B cell (primary cell): Measurements from ENCODE around the gene HES2. TPM values are rescaled to one million over a fixed set of nuclear protein-coding genes. Genes with fewer than 3 reads are reported as not detected.

Source experiments
- ATAC-seq: fragments of 200-7000 bp; cut with Tn5 transposase; one replicate; pipeline ENCODE4 v1.10.0; 2021; ENCODE audit warnings: low read depth, mild to moderate bottlenecking, moderate number of reproducible peaks, moderate library complexity
- CTCF ChIA-PET: fragments of 350-600 bp; sonication (Branson Sonifier 250); formaldehyde crosslinking; loops from one replicate; lab custom pipeline; 2021; ENCODE audit warnings: antibody characterized with exemption, inconsistent platforms; lab: Charles Lee
- POLR2A ChIA-PET: fragments of 350-600 bp; sonication (Branson Sonifier 250); formaldehyde crosslinking; loops from one replicate; lab custom pipeline; 2021; ENCODE audit warnings: antibody characterized with exemption; lab: Charles Lee
- DNase-seq: peaks from one replicate; pipeline ENCODE4 v3.0.0; 2013
- H2AFZ ChIP-seq: 2 replicates; pipeline ENCODE4 v1.6.1; 2012; ENCODE audit warnings: mild to moderate bottlenecking, low read depth, low read length; ENCODE audit not compliant: insufficient read depth, poor library complexity, severe bottlenecking
- H3K27ac ChIP-seq, 2 donors: 1 replicate in 1 of 2; 2 replicates in 1 of 2; pipeline ENCODE4 v1.5.1; 2012 to 2013; ENCODE audit warnings: low read length in 2 of 2, mild to moderate bottlenecking in 2 of 2, moderate library complexity in 1 of 2
- H3K27me3 ChIP-seq, 4 experiments: fragments of 200-600 bp in 1 of 4; sonication (generic) in 1 of 4; replicated peaks in 1 of 4; 1 replicate in 2 of 4; 2 replicates in 2 of 4; pipeline versions ENCODE4 v1.6.1 to v1.7.0; 2013 to 2016; ENCODE audit warnings: low read length in 3 of 4, mild to moderate bottlenecking in 2 of 4, mixed read lengths in 1 of 4, moderate library complexity in 1 of 4; ENCODE audit not compliant: insufficient read depth in 4 of 4, control insufficient read depth in 3 of 4; ENCODE audit errors: control extremely low read depth in 1 of 4
- H3K36me3 ChIP-seq, 2 experiments: replicated peaks in 1 of 2; 1 replicate in 1 of 2; 2 replicates in 1 of 2; pipeline versions ENCODE4 v1.6.1 to v1.7.1; 2013; ENCODE audit warnings: low read length in 1 of 2; ENCODE audit not compliant: insufficient read depth in 2 of 2, control insufficient read depth in 1 of 2; ENCODE audit errors: control extremely low read depth in 1 of 2, extremely low read depth in 1 of 2
- H3K4me1 ChIP-seq, 2 donors: fragments of 200-600 bp in 1 of 2; sonication (generic) in 1 of 2; 1 replicate in 1 of 2; 2 replicates in 1 of 2; pipeline versions ENCODE4 v1.5.1 to v1.6.1; 2013 to 2017; ENCODE audit warnings: low read length in 2 of 2; ENCODE audit not compliant: control insufficient read depth in 2 of 2, insufficient read depth in 2 of 2
- H3K4me2 ChIP-seq: replicated peaks from 2 replicates; pipeline ENCODE3; 2012; ENCODE audit warnings: mild to moderate bottlenecking, low read depth, low read length; ENCODE audit not compliant: poor library complexity, severe bottlenecking
- H3K4me3 ChIP-seq, 5 experiments: fragments of 200-600 bp in 1 of 5; sonication (generic) in 1 of 5; 1 replicate in 3 of 5; 2 replicates in 2 of 5; pipeline versions ENCODE4 v1.5.1 to v1.7.0; 2011 to 2016; ENCODE audit warnings: low read length in 4 of 5, mild to moderate bottlenecking in 4 of 5, low read depth in 2 of 5, control low read depth in 1 of 5, moderate library complexity in 1 of 5; ENCODE audit not compliant: insufficient read depth in 1 of 5; ENCODE audit errors: control extremely low read depth in 1 of 5, extremely low read depth in 1 of 5
- H3K79me2 ChIP-seq: fragments of 200-600 bp; sonication (generic); one replicate; pipeline ENCODE4 v1.6.0; 2016; ENCODE audit warnings: low read length; ENCODE audit not compliant: control insufficient read depth, insufficient read depth
- H3K9ac ChIP-seq: fragments of 200-600 bp; sonication (generic); 2 replicates; pipeline ENCODE4 v1.6.1; 2017; ENCODE audit warnings: mild to moderate bottlenecking, low read length, moderate library complexity
- H3K9me3 ChIP-seq, 3 donors: one replicate each; pipeline versions ENCODE4 v1.6.1 to v1.7.1; 2013; ENCODE audit warnings: low read length in 2 of 3; ENCODE audit not compliant: control insufficient read depth in 2 of 3, insufficient read depth in 1 of 3; ENCODE audit errors: control extremely low read depth in 1 of 3
- H4K20me1 ChIP-seq: 2 replicates; pipeline ENCODE4 v1.6.0; 2012; ENCODE audit warnings: mild to moderate bottlenecking, low read length; ENCODE audit not compliant: insufficient read depth, control insufficient read depth, poor library complexity, severe bottlenecking
- H3K27ac Mint-ChIP-seq: one replicate; pipeline ENCODE4 v1.8.0; 2021; ENCODE audit warnings: mixed read lengths
- H3K27me3 Mint-ChIP-seq: one replicate; pipeline ENCODE4 v1.8.0; 2021; ENCODE audit warnings: mixed read lengths
- H3K4me1 Mint-ChIP-seq: one replicate; pipeline ENCODE4 v1.8.0; 2021; ENCODE audit warnings: mixed read lengths
- H3K4me3 Mint-ChIP-seq: one replicate; pipeline ENCODE4 v1.8.0; 2021; ENCODE audit warnings: mixed read lengths
- H3K9me3 Mint-ChIP-seq: one replicate; pipeline ENCODE4 v1.8.0; 2022; ENCODE audit warnings: mixed read lengths; ENCODE audit not compliant: insufficient read depth
- CTCF ChIP-seq: fragments of 200-600 bp; IDR thresholded peaks from one replicate; pipeline ENCODE4 v1.8.0; 2022; ENCODE audit warnings: antibody characterized with exemption, mild to moderate bottlenecking
- EZH2 ChIP-seq: IDR thresholded peaks from 2 replicates; pipeline ENCODE4 v1.6.1; 2012; ENCODE audit warnings: borderline replicate concordance, low read depth, mild to moderate bottlenecking, moderate library complexity, low read length; ENCODE audit not compliant: insufficient read depth, poor library complexity, severe bottlenecking
- WGBS: methylation state at CpG from one replicate; pipeline ENCODE4 v1.1.5; 2013; ENCODE audit warnings: missing lambda C conversion rate; ENCODE audit not compliant: insufficient coverage; 5-methylcytosine and 5-hydroxymethylcytosine counted together
- intact Hi-C: fragments of 100-400 bp; cut with micrococcal nuclease; formaldehyde crosslinking; loops from one replicate; pipeline ENCODE4 v1.10.0; 2022
- polyA plus RNA-seq: library from polyadenylated mRNA; depleted of rRNA; stranded (reverse); fragments of >200 nt; gene quantifications from 2 replicates; pipeline ENCODE4 v1.2.3, GENCODE V29; 2012
- total RNA-seq, 2 donors: library from RNA; stranded (reverse); fragments of 120-200 nt in 1 of 2; gene quantifications; 1 replicate in 1 of 2; 2 replicates in 1 of 2; pipeline versions ENCODE4 v1.2.3 to v1.2.4, GENCODE V29; 2013 to 2022

Gene HES2
- total and polyA plus RNA-seq, 2 donors (not counting 1 experiment from before 2014, with no cell fraction given): not detected

DNA sequence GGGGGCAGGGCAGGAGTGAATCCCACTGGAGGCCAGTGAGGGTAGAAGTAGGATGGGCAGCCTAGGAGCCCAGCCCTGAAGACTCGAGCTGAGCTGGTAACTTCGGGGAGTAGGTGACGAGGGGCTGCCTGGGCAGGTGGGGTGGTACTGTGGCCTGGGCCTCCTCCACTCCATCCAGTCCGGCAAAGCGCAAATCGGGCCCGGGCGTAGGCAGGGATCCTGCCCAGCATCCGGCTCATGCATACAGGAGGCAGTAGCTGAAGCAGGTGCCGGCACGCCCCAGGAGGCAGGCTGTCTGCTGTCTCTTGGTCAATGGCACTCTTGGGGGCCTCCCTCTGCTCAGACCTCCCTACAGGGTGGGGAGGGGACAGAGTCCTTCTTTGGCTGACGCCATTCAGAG, 47.5 kb upstream of the HES2 start:
- Histone ChIP-seq H3K4me2 (no peak overlapping the region), H3K27ac (no peak overlapping the region), H3K9me3 (peaks cover 0 to 5% (median 0%) of the 10 kb centered on the region in 3 donors), H3K9ac (no peak overlapping the region), H3K4me3 (no peak overlapping the region), H3K4me1 (peaks cover 0 to 8% of the 10 kb centered on the region in 2 donors), H3K79me2 (no peaks in the 10 kb centered on the region), H2AFZ (no peak overlapping the region), H3K27me3 (peaks cover 0 to 24% (median 10%) of the 10 kb centered on the region in 4 experiments), H3K36me3 (no peaks in the 10 kb centered on the region), H4K20me1 (no peaks in the 10 kb centered on the region)
- Mint-ChIP-seq H3K9me3 (no peaks in the 10 kb centered on the region), H3K27ac (no peak overlapping the region), H3K4me3 (no peak overlapping the region), H3K4me1 (peaks cover 5% of the 10 kb centered on the region), H3K27me3 (peaks cover 25% of the 10 kb centered on the region)
- 93% methylated on average over 12 of the region's 12 CpGs for WGBS
- ChIA-PET CTCF (interaction anchor here (1.3 kb wide), 1 partner anchor 9 kb away, joined by 3 read pairs; no protein-coding TSS in a partner anchor), POLR2A (no interaction called here)
- ATAC-seq (no peak), DNase-seq (no peak)
- TF ChIP-seq CTCF: no peak
- no peak for TF ChIP-seq EZH2
- intact Hi-C loops: no loop called here

GRCh38 chr1:6466751-6467150, 47.0 kb upstream of the HES2 start:
- TF ChIP-seq CTCF (no peak), EZH2 (no peak)
- Histone ChIP-seq H3K36me3 (no peaks in the 10 kb centered on the region), H3K4me1 (peaks cover 0 to 8% of the 10 kb centered on the region in 2 donors), H3K27ac (no peak overlapping the region), H3K79me2 (no peaks in the 10 kb centered on the region), H3K4me3 (no peak overlapping the region), H3K27me3 (peaks cover 0 to 24% (median 12%) of the 10 kb centered on the region in 4 experiments), H3K9ac (no peak overlapping the region), H3K9me3 (peaks cover 0 to 5% (median 0%) of the 10 kb centered on the region in 3 donors), H3K4me2 (no peak overlapping the region), H2AFZ (no peak overlapping the region), H4K20me1 (no peaks in the 10 kb centered on the region)
- Mint-ChIP-seq H3K9me3 (no peaks in the 10 kb centered on the region), H3K4me3 (no peak overlapping the region), H3K4me1 (peaks cover 5% of the 10 kb centered on the region), H3K27ac (no peak overlapping the region), H3K27me3 (peaks cover 26% of the 10 kb centered on the region)
- intact Hi-C loops: no loop called here
- ChIA-PET CTCF (no interaction called here), POLR2A (no interaction called here)
- ATAC-seq (no peak), DNase-seq (no peak)
- 94% methylated on average over 4 of the region's 5 CpGs for WGBS
